Sigmoid colon (tissue), 4 donors: ENCODE data around the gene SMC1B.

Experiments
- CTCF ChIP-seq, 4 experiments: fragments of 450-650 bp in 3 of 4; fragments of 200-600 bp in 1 of 4; IDR thresholded peaks; one replicate each; pipeline ENCODE4 v1.5.1; 2016 to 2019; ENCODE audit warnings: antibody characterized with exemption in 4 of 4, mild to moderate bottlenecking in 3 of 4, moderate library complexity in 2 of 4
- EP300 ChIP-seq, 4 donors: sonication (generic); formaldehyde crosslinking; IDR thresholded peaks; one replicate each; pipeline ENCODE4 v1.6.1; 2017; ENCODE audit warnings: antibody characterized with exemption in 4 of 4
- POLR2A ChIP-seq, 2 donors: fragments of 450-650 bp; IDR thresholded peaks; one replicate each; pipeline ENCODE4 v1.6.1; 2016; ENCODE audit warnings: antibody characterized with exemption in 2 of 2, mild to moderate bottlenecking in 2 of 2, moderate library complexity in 2 of 2

- TF ChIP-seq EP300 (IDR thresholded peaks at IDR 0.05) (no peak), CTCF (IDR thresholded peaks at IDR 0.05) (no peak), POLR2A (IDR thresholded peaks at IDR 0.05) (no peak)
These were observed 84.4 kb downstream of the SMC1B start for GRCh38 chr22:45328822-45329529.
